ENCODE results near the gene BRINP3.
"Not testable (repeated sequence)": the region's sequence is repeated elsewhere in the genome, so short reads cannot be mapped to it uniquely, and the experiment has no call there.

Gene BRINP3

GRCh38 chr1:190477762-190478148 lies at the start of gene BRINP3:
Gene BRINP3, minus strand, starts transcription at chr1:190477864.
- no peak for DNase-seq

- DNase-seq: no peak
Measured at GRCh38 chr1:190511554-190511953, 33.9 kb upstream of the BRINP3 start.

GRCh38 chr1:190507357-190507756 lies 29.7 kb upstream of the BRINP3 start:
- no peak for DNase-seq

- not testable (repeated sequence) for DNase-seq
Measured at GRCh38 chr1:190504539-190504938, 26.9 kb upstream of the BRINP3 start.

GRCh38 chr1:190497565-190497964 lies 19.9 kb upstream of the BRINP3 start:
- DNase-seq: no peak

GRCh38 chr1:190494451-190494850 lies 16.8 kb upstream of the BRINP3 start:
- DNase-seq: no peak

GRCh38 chr1:190491404-190491803 lies 13.7 kb upstream of the BRINP3 start:
- DNase-seq: no peak

- DNase-seq: no peak
Measured at GRCh38 chr1:190484045-190484444, 6.4 kb upstream of the BRINP3 start.

GRCh38 chr1:190480231-190480630 lies 2.6 kb upstream of the BRINP3 start:
- no peak for DNase-seq

GRCh38 chr1:190479516-190479915 lies 1.9 kb upstream of the BRINP3 start:
- no peak for DNase-seq

- DNase-seq: no peak
Measured at GRCh38 chr1:190479050-190479397, 1.4 kb upstream of the BRINP3 start.

GRCh38 chr1:190478149-190479049 lies 735 bp upstream of the BRINP3 start:
- DNase-seq: peak; percentile 55

- no peak for DNase-seq
Measured at GRCh38 chr1:190476806-190477205, 858 bp downstream of the BRINP3 start.

GRCh38 chr1:190476321-190476720 lies 1.3 kb downstream of the BRINP3 start:
- no peak for DNase-seq

- DNase-seq: no peak
Measured at GRCh38 chr1:190475421-190476141, 2.1 kb downstream of the BRINP3 start.

- no peak for DNase-seq
Measured at GRCh38 chr1:190474650-190475211, 2.9 kb downstream of the BRINP3 start.

GRCh38 chr1:190474010-190474409 lies 3.7 kb downstream of the BRINP3 start:
- DNase-seq: no peak

- DNase-seq: no peak
Measured at GRCh38 chr1:190472494-190472893, 5.2 kb downstream of the BRINP3 start.

GRCh38 chr1:190472042-190472441 lies 5.6 kb downstream of the BRINP3 start:
- DNase-seq: no peak

- no peak for DNase-seq
Measured at GRCh38 chr1:190464690-190465089, 13.0 kb downstream of the BRINP3 start.

GRCh38 chr1:190456129-190456528 lies 21.5 kb downstream of the BRINP3 start:
- DNase-seq: no peak

- no peak for DNase-seq
Measured at GRCh38 chr1:190455631-190456030, 22.0 kb downstream of the BRINP3 start.

- DNase-seq: no peak
Measured at GRCh38 chr1:190453550-190453949, 24.1 kb downstream of the BRINP3 start.
